GM13976 (cell line): ENCODE measurements around the gene IRGC.

ENCODE experiments used
- DNase-seq: peaks from one replicate; pipeline ENCODE4 v3.0.0; 2012; ENCODE audit warnings: low spot score
- in situ Hi-C: fragments of 300-500 bp; cut with MboI; formaldehyde crosslinking; loops from one replicate; pipeline ENCODE4 v1.12.0; 2022; ENCODE audit warnings: low sequenced_read_pairs, mixed read lengths, inconsistent platforms; ENCODE audit not compliant: unreplicated experiment
- TF ChIP-seq, protein P1 (sequence below): IDR thresholded peaks from 2 replicates; pipeline ENCODE4 v1.5.1; 2012; ENCODE audit warnings: borderline replicate concordance, mild to moderate bottlenecking; ENCODE audit not compliant: insufficient read depth; ENCODE audit errors: extremely low read depth, missing control alignments, control extremely low read depth

Gene IRGC

DNA sequence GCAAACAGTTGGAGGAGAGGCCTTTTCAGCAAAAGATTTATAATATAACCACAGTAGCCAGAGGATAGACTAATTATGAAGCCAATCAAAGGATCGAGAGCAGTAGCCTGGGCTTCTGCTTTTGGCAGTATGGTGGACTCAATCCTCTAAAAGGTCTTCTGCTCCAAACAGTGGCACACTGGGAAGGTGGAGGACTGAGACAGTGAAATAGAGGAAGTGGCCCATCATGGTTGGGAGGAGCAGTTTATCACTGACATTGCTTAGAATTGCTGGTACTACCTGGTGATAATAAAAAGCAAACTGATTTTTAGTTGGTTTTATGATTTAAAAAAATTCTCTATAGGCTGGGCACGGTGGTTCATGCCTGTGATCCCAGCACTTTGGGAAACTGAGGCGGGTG, 25.0 kb upstream of the IRGC start:
- DNase-seq: no peak
- in situ Hi-C loops: no loop called here
- TF ChIP-seq, protein P1, sequence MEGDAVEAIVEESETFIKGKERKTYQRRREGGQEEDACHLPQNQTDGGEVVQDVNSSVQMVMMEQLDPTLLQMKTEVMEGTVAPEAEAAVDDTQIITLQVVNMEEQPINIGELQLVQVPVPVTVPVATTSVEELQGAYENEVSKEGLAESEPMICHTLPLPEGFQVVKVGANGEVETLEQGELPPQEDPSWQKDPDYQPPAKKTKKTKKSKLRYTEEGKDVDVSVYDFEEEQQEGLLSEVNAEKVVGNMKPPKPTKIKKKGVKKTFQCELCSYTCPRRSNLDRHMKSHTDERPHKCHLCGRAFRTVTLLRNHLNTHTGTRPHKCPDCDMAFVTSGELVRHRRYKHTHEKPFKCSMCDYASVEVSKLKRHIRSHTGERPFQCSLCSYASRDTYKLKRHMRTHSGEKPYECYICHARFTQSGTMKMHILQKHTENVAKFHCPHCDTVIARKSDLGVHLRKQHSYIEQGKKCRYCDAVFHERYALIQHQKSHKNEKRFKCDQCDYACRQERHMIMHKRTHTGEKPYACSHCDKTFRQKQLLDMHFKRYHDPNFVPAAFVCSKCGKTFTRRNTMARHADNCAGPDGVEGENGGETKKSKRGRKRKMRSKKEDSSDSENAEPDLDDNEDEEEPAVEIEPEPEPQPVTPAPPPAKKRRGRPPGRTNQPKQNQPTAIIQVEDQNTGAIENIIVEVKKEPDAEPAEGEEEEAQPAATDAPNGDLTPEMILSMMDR: no peak

DNA sequence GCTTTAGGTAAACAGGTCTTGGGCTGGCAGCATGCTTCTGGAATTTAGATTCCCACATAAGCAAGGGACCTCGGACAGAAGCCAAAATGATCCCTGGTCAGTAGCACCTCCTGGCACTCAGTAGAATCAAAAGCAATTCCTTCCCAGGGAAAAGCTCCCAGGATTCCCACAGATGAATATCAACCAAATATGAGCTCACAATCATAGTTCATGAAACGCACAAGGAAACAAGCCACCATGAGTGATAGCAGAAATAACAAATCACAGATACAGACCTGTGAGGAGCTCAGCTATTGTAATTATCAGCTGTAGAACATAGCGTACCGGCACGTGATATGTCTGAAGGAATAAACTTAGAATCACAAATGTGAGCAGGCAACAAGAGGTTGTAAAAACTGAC, 24.1 kb upstream of the IRGC start:
- DNase-seq: no peak
- TF ChIP-seq, protein P1: no peak
- in situ Hi-C loops: no loop called here

- TF ChIP-seq, protein P1: no peak
- in situ Hi-C loops: no loop called here
- DNase-seq: no peak
Measured at GRCh38 chr19:43692385-43692784, 23.5 kb upstream of the IRGC start.

DNA sequence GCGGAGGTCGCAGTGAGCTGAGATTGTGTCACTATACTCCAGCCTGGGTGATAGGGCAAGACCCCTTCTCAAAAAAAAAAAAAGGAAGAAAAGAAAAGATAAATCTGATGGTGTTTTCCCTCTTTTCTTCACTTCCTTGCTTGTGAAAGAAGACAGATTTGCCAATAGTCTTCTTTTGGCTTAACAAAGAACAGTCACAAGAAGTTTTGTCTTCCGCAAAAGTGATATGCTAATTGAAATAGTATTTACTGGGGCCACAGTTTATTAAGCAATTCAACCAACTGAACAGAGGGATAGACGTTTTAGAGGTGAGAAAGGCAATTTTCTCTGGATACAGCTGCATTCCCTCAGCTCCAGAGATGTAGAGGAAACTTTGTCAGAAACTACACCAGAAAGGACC, 23.0 kb upstream of the IRGC start:
- DNase-seq: no peak
- in situ Hi-C loops: no loop called here
- TF ChIP-seq, protein P1: no peak

GRCh38 chr19:43694553-43694952, 21.3 kb upstream of the IRGC start:
- no peak for DNase-seq
- TF ChIP-seq, protein P1: no peak
- in situ Hi-C loops: no loop called here

- in situ Hi-C loops: no loop called here
- TF ChIP-seq, protein P1: no peak
- no peak for DNase-seq
Measured at GRCh38 chr19:43695985-43696704, 19.7 kb upstream of the IRGC start.
